Naive thymus-derived CD8-positive, alpha-beta T cell (primary cell): ENCODE data around the gene TSR3. TPM values are rescaled to one million over a fixed set of nuclear protein-coding genes. Genes with fewer than 3 reads are reported as not detected.
A peak's percentile ranks its signal among the peaks of the same experiment; 100 is the strongest.

ENCODE experiments used
- ATAC-seq, 2 donors: fragments of 150-1000 bp; cut with Tn5 transposase in 1 of 2; sonication (Bioruptor Pico), chemical (Tn5 transposase) in 1 of 2; 1 replicate in 1 of 2; 2 replicates in 1 of 2; pipeline ENCODE4 v1.10.0; 2021; ENCODE audit warnings: mild to moderate bottlenecking in 2 of 2, moderate library complexity in 2 of 2
- POLR2A ChIA-PET: fragments of 350-600 bp; sonication (Branson Sonifier 250); formaldehyde crosslinking; loops from one replicate; lab custom pipeline; 2021; ENCODE audit warnings: antibody characterized with exemption; lab: Charles Lee
- DNase-seq, 10 donors: peaks; one replicate each; pipeline versions ENCODE4 v3.0.0 to v3.0.0-alpha.2; 2020 to 2022
- H3K27ac Mint-ChIP-seq, 10 donors: one replicate each; pipeline ENCODE4 v1.8.0; 2020 to 2022; ENCODE audit warnings: mild to moderate bottlenecking in 10 of 10, mixed read lengths in 10 of 10, moderate library complexity in 4 of 10, inconsistent platforms in 1 of 10
- H3K27me3 Mint-ChIP-seq, 5 donors: one replicate each; pipeline ENCODE4 v1.8.0; 2021 to 2022; ENCODE audit warnings: mixed read lengths in 5 of 5
- H3K36me3 Mint-ChIP-seq, 3 donors: one replicate each; pipeline ENCODE4 v1.8.0; 2020 to 2022; ENCODE audit warnings: mixed read lengths in 3 of 3, mild to moderate bottlenecking in 2 of 3, inconsistent platforms in 1 of 3
- H3K4me1 Mint-ChIP-seq, 4 donors: one replicate each; pipeline ENCODE4 v1.8.0; 2021 to 2022; ENCODE audit warnings: mixed read lengths in 4 of 4
- H3K4me3 Mint-ChIP-seq, 10 donors: one replicate each; pipeline ENCODE4 v1.8.0; 2020 to 2022; ENCODE audit warnings: mild to moderate bottlenecking in 10 of 10, mixed read lengths in 10 of 10, moderate library complexity in 6 of 10, inconsistent platforms in 1 of 10
- H3K9me3 Mint-ChIP-seq, 9 donors: one replicate each; pipeline ENCODE4 v1.8.0; 2020 to 2022; ENCODE audit warnings: mixed read lengths in 9 of 9, mild to moderate bottlenecking in 3 of 9, inconsistent platforms in 1 of 9, moderate library complexity in 1 of 9
- polyA plus RNA-seq, 3 donors: library from polyadenylated mRNA; unstranded; fragments of 300-500 nt; fragmentation: Illumina TruSeq; gene quantifications; one replicate each; pipeline ENCODE4 v1.2.3, GENCODE V29; 2021
- total RNA-seq, 8 experiments: library from RNA in 2 of 8; stranded (reverse) in 2 of 8; gene quantifications; one replicate each; pipeline ENCODE4 v1.2.3 and lab custom pipeline; 2021 to 2026

The TSR3 gene
- total and polyA plus RNA-seq, 5 experiments from 2014 or later, result 37.1 to 99.4 (median 88.8) TPM

DNA sequence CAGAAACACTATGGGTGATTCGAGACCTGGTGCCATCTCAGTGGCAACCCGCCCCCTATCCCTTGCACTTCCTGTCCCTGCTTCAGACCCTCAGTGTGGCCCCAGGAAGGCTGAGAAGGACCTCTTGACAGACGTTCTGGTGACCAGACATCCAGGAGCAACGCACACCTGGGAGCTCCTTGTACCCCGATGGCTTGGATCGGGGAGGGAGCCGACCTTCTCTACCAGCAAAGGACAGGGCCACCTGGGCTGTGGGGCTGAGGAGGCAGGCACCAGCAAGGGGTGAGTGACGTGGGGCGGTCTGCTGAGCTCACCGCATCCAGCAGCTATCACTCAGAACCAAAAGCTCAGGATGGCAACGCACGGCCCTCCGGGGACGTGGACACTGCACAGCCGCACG is 35.7 kb upstream of the TSR3 start:
- H3K36me3 Mint-ChIP-seq, result peaks cover 0 to 50% (median 10%) of the 10 kb centered on the region in 3 donors
- H3K4me3 Mint-ChIP-seq, result no peak overlapping the region
- no peaks in the 10 kb centered on the region for H3K27me3 Mint-ChIP-seq
- peak overlapping the region in 1 of 10 donors; percentile 34 for H3K27ac Mint-ChIP-seq
- DNase-seq (no peak), ATAC-seq (no peak)
- H3K4me1 Mint-ChIP-seq, result peaks cover 0 to 3% (median 1%) of the 10 kb centered on the region in 4 donors
- POLR2A ChIA-PET, result interaction anchor here (1.5 kb wide), 1 partner anchor 21 kb away, joined by 3 read pairs; no protein-coding TSS in a partner anchor
- H3K9me3 Mint-ChIP-seq, result no peaks in the 10 kb centered on the region

DNA sequence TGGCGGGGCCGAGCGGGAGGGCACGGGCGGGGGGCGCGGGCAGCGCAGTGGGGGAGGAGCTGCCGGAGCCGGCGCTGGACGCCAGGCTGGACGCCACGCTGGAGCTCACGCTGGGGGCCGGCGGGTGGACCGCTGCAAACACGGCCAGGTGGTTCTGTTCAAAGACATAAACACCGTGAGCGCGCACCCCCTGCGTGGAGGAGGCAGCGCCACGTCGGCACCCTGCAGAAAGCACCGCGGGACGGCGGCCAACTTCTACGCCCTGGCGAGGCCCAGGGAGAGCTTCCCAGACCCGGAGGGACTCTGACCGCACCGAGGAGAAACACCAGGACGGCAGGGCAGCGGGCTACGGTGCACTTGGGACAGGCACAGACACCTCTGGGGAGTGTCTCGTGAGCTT is 33.6 kb upstream of the TSR3 start:
- POLR2A ChIA-PET, result no interaction called here
- no peak for ATAC-seq
- Mint-ChIP-seq H3K27ac (no peak overlapping the region), H3K9me3 (no peaks in the 10 kb centered on the region), H3K4me3 (no peak overlapping the region), H3K27me3 (no peaks in the 10 kb centered on the region), H3K4me1 (peaks cover under 1 to 3% (median 2%) of the 10 kb centered on the region in 4 donors), H3K36me3 (peaks cover 0 to 47% (median 9%) of the 10 kb centered on the region in 3 donors)
- DNase-seq, result no peak

DNA sequence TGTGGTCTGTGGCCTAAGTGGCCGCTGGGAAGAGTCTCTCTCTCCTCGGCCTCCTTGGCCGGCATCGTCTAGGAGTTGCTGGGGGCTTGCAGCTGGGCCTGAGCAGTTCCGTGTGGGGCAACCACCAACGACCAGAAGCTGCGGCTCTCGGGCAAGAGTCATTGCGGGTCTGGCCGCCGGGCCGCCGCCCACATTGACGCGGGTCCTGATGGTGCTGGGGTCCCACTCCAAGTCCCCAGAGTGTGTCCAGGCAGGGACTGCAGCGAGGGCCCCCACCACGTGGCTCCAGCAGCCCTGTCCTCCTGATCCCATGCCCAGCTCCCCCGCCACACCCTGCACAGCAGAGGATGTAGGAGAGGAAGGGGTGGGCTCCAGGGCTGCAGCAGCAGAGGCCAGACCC is 31.9 kb upstream of the TSR3 start:
- POLR2A ChIA-PET, result interaction anchor here (0.7 kb wide), 1 partner anchor 661 kb away, joined by 5 read pairs; no protein-coding TSS in a partner anchor
- DNase-seq, result no peak
- no peak overlapping the region for H3K27ac Mint-ChIP-seq

DNA sequence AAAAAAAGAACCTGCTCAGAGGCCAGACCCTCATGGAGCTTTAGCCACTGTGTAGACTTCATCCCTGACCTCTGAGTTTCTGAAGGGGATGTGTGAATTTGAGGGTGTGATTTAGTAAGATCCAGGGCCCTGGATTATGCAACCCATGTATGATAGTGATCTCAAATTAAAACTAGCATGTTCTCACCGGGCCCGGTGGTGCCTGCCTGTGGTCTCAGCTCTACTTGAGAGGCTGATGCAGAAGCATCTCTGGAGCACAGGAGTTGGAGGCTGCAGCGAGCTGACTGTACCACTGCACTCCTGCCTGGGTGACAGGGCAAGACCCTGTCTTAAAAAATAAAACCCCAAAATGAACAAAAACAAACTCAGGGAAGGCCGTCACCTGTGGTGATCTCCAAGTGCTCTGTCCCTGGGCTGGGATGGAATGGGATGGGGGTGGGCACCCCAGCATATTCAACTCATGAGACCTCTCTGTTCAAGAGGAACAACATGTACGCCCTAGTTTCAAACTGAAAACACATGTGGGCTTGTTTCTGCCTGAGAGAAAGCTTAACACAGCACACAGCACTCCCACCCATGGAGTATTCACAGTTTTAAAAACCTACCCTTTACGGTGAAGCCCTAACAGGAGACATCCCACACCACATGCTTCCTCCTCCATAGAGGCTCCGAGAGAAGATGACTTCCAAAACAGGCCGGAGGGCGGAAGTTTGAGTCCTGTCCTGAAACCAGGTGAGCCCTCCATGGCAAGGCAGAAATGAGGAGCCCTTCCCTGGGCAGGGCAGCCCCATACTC is 30.1 kb upstream of the TSR3 start:
- no peak overlapping the region for H3K27ac Mint-ChIP-seq
- DNase-seq (no peak), ATAC-seq (no peak)
- peaks cover 0 to 40% (median 6%) of the 10 kb centered on the region in 3 donors for H3K36me3 Mint-ChIP-seq
- POLR2A ChIA-PET, result interaction anchor here (1.2 kb wide), 1 partner anchor 324 kb away, joined by 3 read pairs; the partner anchor contains the start of gene MAPK8IP3
- H3K27me3 Mint-ChIP-seq, result no peaks in the 10 kb centered on the region
- H3K4me3 Mint-ChIP-seq, result no peak overlapping the region
- H3K9me3 Mint-ChIP-seq, result no peaks in the 10 kb centered on the region
- peaks cover 11 to 23% (median 18%) of the 10 kb centered on the region in 4 donors for H3K4me1 Mint-ChIP-seq

More for the DNA sequence above, 31.9 kb upstream of the TSR3 start:
- Mint-ChIP-seq H3K27me3 (no peaks in the 10 kb centered on the region), H3K36me3 (peaks cover 0 to 43% (median 6%) of the 10 kb centered on the region in 3 donors), H3K4me3 (no peak overlapping the region), H3K4me1 (peaks cover 7 to 11% (median 10%) of the 10 kb centered on the region in 4 donors), H3K9me3 (no peaks in the 10 kb centered on the region)
- ATAC-seq, result no peak

DNA sequence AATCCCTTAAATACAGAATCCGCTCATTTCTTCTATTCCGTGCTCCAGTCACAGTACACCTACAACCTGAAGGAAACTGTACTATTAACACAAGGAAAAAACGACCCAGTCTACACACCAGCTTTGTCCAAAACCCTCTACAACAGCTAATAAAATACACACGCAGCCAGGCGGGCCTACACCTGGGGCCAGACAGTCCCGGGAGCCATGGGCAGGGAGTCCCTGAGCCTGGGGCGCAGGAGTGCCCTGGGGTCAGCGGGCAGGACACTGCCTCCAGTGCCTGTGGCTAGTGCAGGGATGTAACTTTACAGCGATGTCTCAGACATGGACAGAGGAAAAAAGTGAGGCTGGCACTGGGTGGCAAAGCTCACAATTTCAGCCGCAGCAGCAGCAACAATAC is 28.5 kb upstream of the TSR3 start:
- Mint-ChIP-seq H3K36me3 (peaks cover 0 to 43% (median 6%) of the 10 kb centered on the region in 3 donors), H3K27me3 (no peaks in the 10 kb centered on the region), H3K27ac (peak overlapping the region in 7 of 10 donors; percentile 41 to 84 (median 62)), H3K9me3 (no peaks in the 10 kb centered on the region), H3K4me1 (peaks cover 14 to 23% (median 18%) of the 10 kb centered on the region in 4 donors), H3K4me3 (peak overlapping the region; percentile 66 to 86 (median 78))
- POLR2A ChIA-PET, result interaction anchor here (0.8 to 1.4 kb wide), 3 partner anchors 25 to 37 kb away, joined by 3 to 5 read pairs (median 4); no protein-coding TSS in a partner anchor
- no peak for DNase-seq
- ATAC-seq, result no peak

DNA sequence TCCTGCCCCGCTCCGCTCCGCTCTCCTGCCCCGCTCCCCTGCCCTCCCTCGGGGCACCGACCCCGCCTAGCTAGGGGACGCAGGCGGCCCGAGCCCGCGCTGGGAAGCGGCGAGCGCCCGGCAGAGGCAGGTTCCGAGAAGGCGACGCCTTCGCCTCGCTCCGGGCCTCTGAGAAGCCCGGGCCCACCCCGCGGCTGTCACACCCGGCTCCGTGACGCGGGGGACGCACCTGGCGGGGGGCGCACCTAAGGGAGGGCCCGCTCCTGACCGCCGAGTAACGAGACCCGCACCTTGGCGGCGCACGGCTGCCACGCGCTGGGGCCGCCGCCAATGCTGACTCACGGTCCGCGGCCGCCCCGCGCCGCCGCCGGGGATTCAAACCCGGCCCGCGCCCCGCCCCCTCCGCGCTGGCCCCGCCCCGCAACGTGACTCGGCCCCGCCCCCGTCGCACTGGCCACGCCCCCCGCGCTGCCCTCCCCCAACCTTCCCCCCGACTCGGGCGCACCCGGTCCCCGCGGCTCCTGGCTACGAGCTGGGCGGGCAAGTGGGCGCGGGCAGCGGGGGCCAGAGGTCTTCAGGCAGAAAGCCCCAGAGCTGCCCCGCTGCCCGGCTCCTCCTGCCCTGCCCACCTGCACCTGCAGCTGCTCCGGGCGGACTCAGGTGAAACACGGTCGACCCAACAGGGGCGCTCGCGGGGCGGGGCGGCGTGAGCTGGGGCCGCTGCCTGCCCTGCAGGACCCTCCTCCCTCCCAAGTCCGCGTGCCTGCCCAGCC is 27.8 kb upstream of the TSR3 start:
- DNase-seq (peak in 9 of 10 donors; percentile 38 to 76 (median 56)), ATAC-seq (peak; percentile 75 to 77)
- no peaks in the 10 kb centered on the region for H3K9me3 Mint-ChIP-seq
- H3K4me3 Mint-ChIP-seq, result peak overlapping the region; percentile 66 to 86 (median 78)
- peak overlapping the region in 8 of 10 donors; percentile 41 to 77 (median 60) for H3K27ac Mint-ChIP-seq
- H3K36me3 Mint-ChIP-seq, result peaks cover 0 to 38% (median 2%) of the 10 kb centered on the region in 3 donors
- H3K4me1 Mint-ChIP-seq, result peaks cover 11 to 23% (median 18%) of the 10 kb centered on the region in 4 donors
- no peaks in the 10 kb centered on the region for H3K27me3 Mint-ChIP-seq
- POLR2A ChIA-PET, result interaction anchor here (1.0 to 1.4 kb wide), 2 partner anchors 24 to 26 kb away, joined by 4 to 5 read pairs; no protein-coding TSS in a partner anchor

DNA sequence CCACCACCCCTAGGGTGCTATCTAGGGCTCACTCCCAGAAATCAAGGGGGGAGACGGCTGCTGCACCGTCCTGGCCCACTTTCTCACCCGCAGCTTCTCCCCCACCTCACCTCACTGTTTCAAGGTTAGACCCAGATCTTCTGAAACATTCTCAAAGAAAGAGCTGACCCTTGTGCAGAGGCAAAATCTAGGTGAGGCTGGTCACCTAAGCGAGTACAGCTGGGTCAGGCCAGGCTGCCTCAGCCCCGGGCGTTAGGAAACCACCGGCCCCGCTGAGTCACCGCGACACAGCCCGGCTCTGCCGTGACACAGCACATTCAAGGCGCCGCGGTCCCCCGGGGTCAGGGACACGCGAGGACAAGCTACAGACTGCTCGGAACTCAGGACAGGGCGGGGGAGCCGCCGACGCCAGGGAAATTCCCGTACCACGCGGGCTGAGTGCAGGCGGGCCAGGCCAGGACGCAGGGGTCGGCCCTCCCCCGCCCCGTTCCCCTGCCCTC is 27.2 kb upstream of the TSR3 start:
- Mint-ChIP-seq H3K4me1 (peaks cover 11 to 23% (median 18%) of the 10 kb centered on the region in 4 donors), H3K4me3 (peak overlapping the region in 8 of 10 donors; percentile 43 to 64 (median 56)), H3K36me3 (peaks cover 0 to 38% (median 2%) of the 10 kb centered on the region in 3 donors), H3K27me3 (no peaks in the 10 kb centered on the region), H3K9me3 (no peaks in the 10 kb centered on the region), H3K27ac (peak overlapping the region in 4 of 10 donors; percentile 46 to 82 (median 64))
- DNase-seq (peak in 6 of 10 donors; percentile 7 to 48 (median 28)), ATAC-seq (peak; percentile 58 to 65)
- POLR2A ChIA-PET, result no interaction called here

DNA sequence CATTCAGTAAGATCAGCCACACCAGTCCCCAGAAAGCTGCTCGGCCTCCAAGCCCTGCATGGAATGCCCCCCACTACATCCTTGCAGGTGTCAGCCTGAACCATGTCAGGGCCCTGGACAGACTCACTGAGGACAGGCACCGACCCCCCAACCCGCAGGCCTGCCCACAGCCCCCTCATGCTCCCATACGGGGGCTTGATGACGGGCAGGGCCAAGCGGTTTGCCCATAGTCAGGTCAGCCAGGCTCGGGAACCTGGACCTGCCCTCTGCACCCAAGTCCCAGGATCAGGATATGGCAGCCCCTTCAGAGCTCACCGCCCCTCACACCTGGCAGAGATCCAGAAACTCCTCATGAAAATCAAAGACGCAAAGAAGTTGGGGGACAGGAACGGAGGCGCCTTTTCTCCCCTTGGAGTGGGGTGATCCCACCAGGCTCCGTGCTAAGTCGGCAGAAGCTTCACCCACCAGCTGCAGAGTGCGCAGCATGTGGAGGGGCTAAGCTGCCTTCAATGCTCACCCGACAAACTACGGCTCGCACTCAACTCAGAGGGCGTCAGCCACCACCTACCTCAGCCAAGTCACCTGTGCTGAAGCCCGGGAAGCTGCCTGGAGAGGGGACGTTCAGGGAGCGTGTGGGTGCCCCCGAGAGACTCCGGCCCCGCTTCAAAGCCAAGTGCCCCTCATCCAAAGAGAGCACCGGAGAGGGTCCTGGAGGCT is 26.6 kb upstream of the TSR3 start:
- Mint-ChIP-seq H3K27me3 (no peaks in the 10 kb centered on the region), H3K36me3 (peaks cover 0 to 38% (median 2%) of the 10 kb centered on the region in 3 donors), H3K4me3 (peak overlapping the region in 8 of 10 donors; percentile 37 to 78 (median 61)), H3K4me1 (peaks cover 11 to 23% (median 18%) of the 10 kb centered on the region in 4 donors), H3K27ac (peak overlapping the region in 4 of 10 donors; percentile 44 to 82 (median 72)), H3K9me3 (no peaks in the 10 kb centered on the region)
- DNase-seq, result no peak
- no peak for ATAC-seq
- POLR2A ChIA-PET, result no interaction called here

DNA sequence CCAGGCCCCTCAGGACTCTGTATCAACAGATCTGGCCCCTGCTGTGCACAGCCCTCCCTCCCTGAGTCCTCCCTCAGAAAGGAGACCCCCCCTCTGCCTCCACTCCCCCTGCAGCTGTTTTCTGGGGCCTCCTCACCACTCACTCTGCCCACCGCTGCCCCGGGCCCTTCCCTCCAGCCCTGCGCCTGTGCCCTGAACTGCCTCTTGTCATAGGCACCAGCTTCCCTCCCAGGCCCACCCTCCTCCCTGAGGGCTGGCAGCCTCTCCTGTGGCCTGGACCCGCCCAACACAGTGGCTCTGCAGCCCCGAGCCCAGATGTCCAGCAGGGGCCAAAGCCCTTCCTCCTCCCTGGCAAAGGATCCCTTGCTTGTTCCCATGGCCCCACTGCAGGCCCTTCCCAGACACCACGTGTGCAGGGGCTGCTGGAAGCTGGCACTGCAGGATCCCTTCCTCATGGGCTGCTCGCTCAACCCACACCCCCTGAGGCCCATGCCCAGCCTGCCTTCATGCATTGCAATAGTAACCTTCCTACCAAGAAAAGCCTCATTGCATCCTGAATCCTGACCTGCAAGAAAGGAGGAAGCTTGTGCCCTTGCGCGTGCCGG is 25.8 kb upstream of the TSR3 start:
- ATAC-seq (no peak), DNase-seq (no peak)
- Mint-ChIP-seq H3K27ac (peak overlapping the region in 3 of 10 donors; percentile 32 to 89 (median 82)), H3K4me1 (peaks cover 11 to 23% (median 18%) of the 10 kb centered on the region in 4 donors), H3K36me3 (peaks cover 0 to 31% (median 2%) of the 10 kb centered on the region in 3 donors), H3K27me3 (no peaks in the 10 kb centered on the region), H3K4me3 (peak overlapping the region in 3 of 10 donors; percentile 10 to 78 (median 19)), H3K9me3 (no peaks in the 10 kb centered on the region)
- POLR2A ChIA-PET, result no interaction called here

DNA sequence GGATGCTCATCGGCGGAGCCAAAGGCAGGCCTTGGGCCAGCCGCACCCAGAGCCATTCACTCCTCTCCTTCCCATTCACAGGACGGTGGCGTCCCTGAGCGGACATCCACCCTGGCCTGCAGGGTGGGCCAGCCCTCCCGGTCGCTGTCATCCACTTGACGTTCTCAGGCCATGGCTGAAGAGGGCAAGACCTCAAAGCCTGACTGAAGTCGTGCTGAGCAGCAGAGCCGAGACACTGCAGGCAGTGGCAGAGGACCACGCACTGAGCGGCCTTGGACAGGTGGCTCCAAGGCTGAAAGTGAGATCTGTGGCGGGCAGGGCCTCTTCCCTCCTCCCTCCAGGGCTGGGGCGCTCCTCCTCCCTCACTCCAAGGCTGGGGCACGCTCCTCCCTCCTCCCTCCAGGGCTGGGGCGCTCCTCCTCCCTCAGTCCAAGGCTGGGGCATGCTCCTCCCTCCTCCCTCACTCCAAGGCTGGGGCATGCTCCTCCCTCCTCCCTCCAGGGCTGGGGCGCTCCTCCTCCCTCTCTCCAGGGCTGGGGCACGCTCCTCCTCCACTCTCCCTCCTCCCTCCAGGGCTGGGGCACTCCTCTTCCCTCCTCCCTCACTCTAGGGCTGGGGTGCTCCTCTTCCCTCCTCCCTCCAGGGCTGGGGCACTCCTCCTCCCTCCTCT is 24.2 kb upstream of the TSR3 start:
- peak overlapping the region in 2 of 10 donors; percentile 24 for H3K27ac Mint-ChIP-seq
- POLR2A ChIA-PET, result no interaction called here
- H3K4me3 Mint-ChIP-seq, result no peak overlapping the region
- peaks cover 11 to 23% (median 18%) of the 10 kb centered on the region in 4 donors for H3K4me1 Mint-ChIP-seq
- H3K9me3 Mint-ChIP-seq, result no peaks in the 10 kb centered on the region
- H3K27me3 Mint-ChIP-seq, result no peaks in the 10 kb centered on the region
- ATAC-seq (no peak), DNase-seq (no peak)
- peaks cover 0 to 22% (median 0%) of the 10 kb centered on the region in 3 donors for H3K36me3 Mint-ChIP-seq

DNA sequence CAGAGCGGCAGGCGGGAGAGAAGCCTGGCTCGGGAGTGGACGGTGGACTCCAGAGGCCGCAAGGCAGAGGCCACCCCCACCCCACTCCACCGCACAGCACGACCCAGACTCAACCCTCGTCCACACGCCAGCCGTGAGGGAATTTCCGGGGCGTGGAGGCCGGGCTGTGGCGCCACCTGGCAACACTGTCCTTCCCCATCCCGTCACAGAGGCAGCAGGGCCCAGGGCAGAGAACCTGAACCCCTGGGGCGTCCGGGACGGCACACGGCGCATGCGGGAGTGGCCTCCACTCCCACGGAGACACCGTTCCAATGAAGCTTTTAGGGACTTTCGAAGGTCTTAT is 23.6 kb upstream of the TSR3 start:
- peak overlapping the region in 1 of 10 donors; percentile 24 for H3K27ac Mint-ChIP-seq
- H3K36me3 Mint-ChIP-seq, result peaks cover 0 to 19% (median 0%) of the 10 kb centered on the region in 3 donors
- no peaks in the 10 kb centered on the region for H3K27me3 Mint-ChIP-seq
- ATAC-seq, result no peak
- H3K4me1 Mint-ChIP-seq, result peaks cover 11 to 23% (median 17%) of the 10 kb centered on the region in 4 donors
- no peaks in the 10 kb centered on the region for H3K9me3 Mint-ChIP-seq
- H3K4me3 Mint-ChIP-seq, result no peak overlapping the region
- no peak for DNase-seq
- POLR2A ChIA-PET, result no interaction called here
